Measurements from ENCODE around the gene ADCY2.

- TF ChIP-seq YY1 (IDR thresholded peaks at IDR 0.05; ENCODE audit: insufficient read depth, insufficient read length) (no peak), ZNF274 (IDR thresholded peaks at IDR 0.05; ENCODE audit: low read depth, low read length) (no peak)
Observed at GRCh38 chr5:7811715-7812114, 415.8 kb downstream of the ADCY2 start.
